ENCODE measurements around the gene BUD31. TPM values are rescaled to one million over a fixed set of nuclear protein-coding genes. Genes with fewer than 3 reads are reported as not detected.

Gene BUD31
- total and polyA plus RNA-seq, 8 donors: 79.0 to 103 (median 94.2) TPM

DNA sequence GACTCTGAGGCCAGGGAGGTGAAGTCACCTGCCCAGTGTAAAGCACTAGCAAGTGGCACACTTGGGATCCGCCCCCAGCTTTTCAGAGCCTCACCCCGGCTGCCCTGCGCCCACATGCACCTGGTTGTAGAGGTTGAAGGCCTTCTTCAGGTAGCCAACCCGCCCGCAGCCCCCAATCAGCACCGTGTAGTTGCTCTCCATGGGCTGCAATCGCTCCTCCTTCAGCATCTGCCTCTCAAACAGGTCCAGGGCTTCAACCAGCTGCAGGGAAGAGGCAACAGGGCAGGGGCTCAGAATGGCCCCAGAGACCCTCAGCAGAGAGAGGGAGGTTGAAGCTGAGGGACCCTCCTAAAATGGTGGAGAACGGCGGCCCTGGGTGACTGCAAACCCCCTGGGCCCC, 24.4 kb downstream of the BUD31 start:
- H3K4me3 ChIP-seq: no peak overlapping the region
- DNase-seq: peak in 1 of 4 donors; percentile 30
- H3K27me3 ChIP-seq: no peaks in the 10 kb centered on the region
- no peak for ATAC-seq
- no peaks in the 10 kb centered on the region for H3K9me3 ChIP-seq
- peaks cover 0 to 73% of the 10 kb centered on the region in 2 donors for H3K36me3 ChIP-seq
- TF ChIP-seq, protein P1, sequence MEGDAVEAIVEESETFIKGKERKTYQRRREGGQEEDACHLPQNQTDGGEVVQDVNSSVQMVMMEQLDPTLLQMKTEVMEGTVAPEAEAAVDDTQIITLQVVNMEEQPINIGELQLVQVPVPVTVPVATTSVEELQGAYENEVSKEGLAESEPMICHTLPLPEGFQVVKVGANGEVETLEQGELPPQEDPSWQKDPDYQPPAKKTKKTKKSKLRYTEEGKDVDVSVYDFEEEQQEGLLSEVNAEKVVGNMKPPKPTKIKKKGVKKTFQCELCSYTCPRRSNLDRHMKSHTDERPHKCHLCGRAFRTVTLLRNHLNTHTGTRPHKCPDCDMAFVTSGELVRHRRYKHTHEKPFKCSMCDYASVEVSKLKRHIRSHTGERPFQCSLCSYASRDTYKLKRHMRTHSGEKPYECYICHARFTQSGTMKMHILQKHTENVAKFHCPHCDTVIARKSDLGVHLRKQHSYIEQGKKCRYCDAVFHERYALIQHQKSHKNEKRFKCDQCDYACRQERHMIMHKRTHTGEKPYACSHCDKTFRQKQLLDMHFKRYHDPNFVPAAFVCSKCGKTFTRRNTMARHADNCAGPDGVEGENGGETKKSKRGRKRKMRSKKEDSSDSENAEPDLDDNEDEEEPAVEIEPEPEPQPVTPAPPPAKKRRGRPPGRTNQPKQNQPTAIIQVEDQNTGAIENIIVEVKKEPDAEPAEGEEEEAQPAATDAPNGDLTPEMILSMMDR (IDR thresholded peaks at IDR 0.05): no peak
- no peak overlapping the region for H3K27ac ChIP-seq
- intact Hi-C loops (cut with DNase I): no loop called here
- H3K4me1 ChIP-seq: peaks cover 4 to 11% of the 10 kb centered on the region in 2 donors

DNA sequence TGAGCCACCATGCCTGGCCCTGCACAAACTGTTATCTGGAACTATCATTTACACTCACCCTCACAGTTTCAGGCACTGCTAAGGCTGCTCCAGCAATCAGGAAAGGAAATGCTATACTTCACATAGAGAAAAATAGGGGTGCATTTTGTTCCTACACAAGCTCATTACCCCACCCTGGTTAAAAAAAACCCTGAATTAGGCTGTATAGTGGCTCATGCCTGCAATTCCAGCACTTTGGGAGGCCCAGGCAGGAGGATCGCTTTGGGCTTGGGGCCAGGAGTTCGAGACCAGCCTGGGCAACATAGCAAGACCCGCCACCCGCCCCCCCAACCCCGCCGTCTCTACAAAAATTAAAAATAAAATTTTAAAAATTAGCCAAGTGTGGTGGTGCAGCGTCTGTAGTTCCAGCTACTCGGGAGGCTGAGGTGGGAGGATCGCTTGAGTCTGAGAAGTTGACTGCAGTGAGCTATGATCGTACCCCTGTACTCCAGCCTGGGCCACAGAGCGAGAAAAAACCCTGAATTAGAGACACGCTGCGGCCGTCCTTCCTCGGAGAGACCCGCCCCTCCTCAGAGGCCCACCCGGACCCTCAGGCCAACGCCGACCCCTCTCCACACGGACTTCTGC, 29.3 kb downstream of the BUD31 start:
- no peak for DNase-seq
- TF ChIP-seq, protein P1 (IDR thresholded peaks at IDR 0.05): no peak
- intact Hi-C loops (cut with DNase I): no loop called here

DNA sequence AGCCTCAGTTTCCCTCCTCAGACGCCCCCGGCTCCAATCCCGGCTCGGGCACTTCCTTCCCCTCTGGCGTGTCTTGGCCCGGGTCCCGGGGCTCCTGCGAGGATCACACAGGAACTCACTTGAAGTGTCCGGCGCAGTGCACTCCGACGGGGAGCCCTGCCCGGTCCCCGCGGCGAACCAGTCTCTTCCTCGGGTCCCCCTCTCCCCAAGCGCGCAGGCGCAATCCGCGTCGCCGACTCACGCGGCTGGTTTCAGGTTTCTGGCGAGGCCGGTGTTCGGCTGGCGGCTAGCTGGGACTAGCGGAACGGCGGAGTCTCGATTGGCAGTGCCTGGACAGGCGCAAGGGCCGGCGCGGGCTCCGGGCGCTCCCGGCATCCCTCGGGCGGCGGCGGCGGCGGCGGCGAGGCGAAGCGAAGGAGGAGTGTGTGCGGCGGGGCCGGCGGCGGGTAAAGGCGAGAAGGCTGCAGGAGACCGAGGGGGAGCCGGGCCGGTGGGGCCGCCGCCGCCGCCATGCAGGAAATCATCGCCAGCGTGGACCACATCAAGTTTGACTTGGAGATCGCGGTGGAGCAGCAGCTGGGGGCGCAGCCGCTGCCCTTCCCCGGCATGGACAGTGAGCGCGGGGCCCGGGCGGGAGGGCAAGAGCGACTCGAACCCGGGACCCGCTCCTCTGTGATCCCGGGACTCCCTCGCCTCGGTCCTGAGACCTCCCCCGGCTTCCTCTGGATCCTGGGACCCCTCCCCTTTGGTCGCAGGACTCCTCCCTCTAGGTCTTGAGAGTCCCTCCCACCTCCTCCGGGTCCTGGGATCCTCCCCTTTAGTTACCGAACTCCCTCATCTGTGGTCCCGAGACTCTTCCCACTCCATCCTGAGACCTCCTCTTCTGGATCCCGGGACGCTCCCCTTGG, 30.1 kb downstream of the BUD31 start, which contains the start of the genes CPSF4 and PTCD1:
TSS of gene CPSF4 (plus strand) at position 371 of the 908 bp plus-strand sequence. CDS start at position 511, 140 bp downstream.
TSS of gene PTCD1 (minus strand) at position 226 of the 908 bp plus-strand sequence. CDS start 3,556 bp downstream, outside the sequence.
- peak within 1 kb of the TSS; percentile 74 to 83 for H3K27ac ChIP-seq
- ATAC-seq: peak; percentile 98
- peaks cover 10 to 40% of the 10 kb centered on the region in 2 donors for H3K4me1 ChIP-seq
- peak; percentile 89 to 99 (median 96) for DNase-seq
- TF ChIP-seq, protein P1 (IDR thresholded peaks at IDR 0.05): no peak
- H3K27me3 ChIP-seq: no peaks in the 10 kb centered on the region
- H3K9me3 ChIP-seq: no peaks in the 10 kb centered on the region
- peaks cover 0 to 36% of the 10 kb centered on the region in 2 donors for H3K36me3 ChIP-seq
- peak within 1 kb of the TSS; percentile 91 to 99 for H3K4me3 ChIP-seq
- intact Hi-C loops (cut with DNase I): no loop called here

More for the DNA sequence above, 29.3 kb downstream of the BUD31 start:
- no peaks in the 10 kb centered on the region for H3K27me3 ChIP-seq
- H3K4me1 ChIP-seq: peaks cover 10 to 37% of the 10 kb centered on the region in 2 donors
- H3K36me3 ChIP-seq: peaks cover 0 to 36% of the 10 kb centered on the region in 2 donors
- ATAC-seq: peak; percentile 40
- peak overlapping the region; percentile 74 to 83 for H3K27ac ChIP-seq
- H3K9me3 ChIP-seq: no peaks in the 10 kb centered on the region
- peak overlapping the region; percentile 91 to 99 for H3K4me3 ChIP-seq

DNA sequence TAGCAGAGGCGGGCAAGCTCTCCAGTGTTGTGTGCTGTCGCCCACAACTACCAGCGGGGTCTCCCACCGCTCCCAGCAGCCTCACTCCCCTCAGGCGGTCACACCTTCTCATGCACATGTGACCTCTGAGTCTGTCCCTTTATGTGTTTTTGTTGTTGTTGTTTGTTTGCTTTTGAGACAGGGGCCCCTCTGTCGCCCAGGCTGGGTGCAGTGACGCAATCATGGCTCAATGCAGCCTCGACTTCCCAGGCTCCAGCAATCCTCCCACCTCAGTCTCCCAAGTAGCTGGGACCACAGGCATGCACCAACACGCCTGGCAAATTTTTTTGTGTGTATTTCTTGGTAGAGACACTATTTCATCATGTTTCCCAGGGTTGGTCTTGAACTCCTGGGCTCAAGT, 31.4 kb downstream of the BUD31 start:
- TF ChIP-seq, protein P1 (IDR thresholded peaks at IDR 0.05): no peak
- H3K36me3 ChIP-seq: peaks cover 0 to 36% of the 10 kb centered on the region in 2 donors
- intact Hi-C loops (cut with DNase I): no loop called here
- H3K27me3 ChIP-seq: no peaks in the 10 kb centered on the region
- H3K4me1 ChIP-seq: peaks cover 10 to 40% of the 10 kb centered on the region in 2 donors
- peak overlapping the region in 1 of 2 donors; percentile 91 for H3K4me3 ChIP-seq
- ATAC-seq: no peak
- H3K27ac ChIP-seq: no peak overlapping the region
- no peak for DNase-seq
- H3K9me3 ChIP-seq: no peaks in the 10 kb centered on the region

DNA sequence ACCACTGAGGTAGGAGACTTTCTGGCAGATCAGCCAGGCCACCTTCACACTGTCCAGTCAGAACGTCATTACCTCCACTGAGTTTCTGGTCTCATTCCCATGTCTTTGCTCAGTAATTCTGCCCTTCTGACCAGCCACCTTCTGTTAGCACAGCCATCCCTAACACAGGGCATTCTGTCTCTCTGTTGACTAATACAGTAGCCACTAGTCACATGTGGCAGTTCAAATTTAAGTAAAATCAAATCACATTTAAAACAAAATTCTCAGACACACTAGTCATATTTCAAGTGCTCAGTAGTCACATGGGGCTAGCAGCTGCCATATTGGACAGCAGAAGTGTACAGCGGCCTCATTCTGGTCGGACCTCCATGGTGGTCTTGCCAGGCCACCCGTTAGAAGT, 37.3 kb downstream of the BUD31 start:
- Histone ChIP-seq H3K36me3 (peaks cover 0 to 91% of the 10 kb centered on the region in 2 donors), H3K9me3 (no peaks in the 10 kb centered on the region), H3K4me3 (no peak overlapping the region), H3K27me3 (no peaks in the 10 kb centered on the region), H3K27ac (no peak overlapping the region), H3K4me1 (peaks cover 0 to 11% of the 10 kb centered on the region in 2 donors)
- DNase-seq (no peak), ATAC-seq (no peak)
- TF ChIP-seq, protein P1 (IDR thresholded peaks at IDR 0.05): no peak
- intact Hi-C loops (cut with DNase I): no loop called here

Data from left lung (tissue), 10 donors.